Pancreas (tissue), 10 donors: ENCODE data around the gene CYP2U1. TPM values are rescaled to one million over a fixed set of nuclear protein-coding genes. Genes with fewer than 3 reads are reported as not detected.

ENCODE experiments used
- ATAC-seq, 4 donors: fragments of 200-7000 bp; cut with Tn5 transposase; one replicate each; pipeline versions ENCODE4 v1.8.0 to v1.9.1; 2020; ENCODE audit warnings: mild to moderate bottlenecking in 4 of 4, moderate library complexity in 4 of 4
- DNase-seq, 6 donors: peaks; one replicate each; pipeline ENCODE4 v3.0.0-alpha.2; 2020
- FAIRE-seq: peaks from 2 replicates; lab custom pipeline; 2012; peaks lifted over from hg19 to GRCh38; lab: Jason Lieb, UNC
- H3K27ac ChIP-seq, 4 donors: fragments of 200-600 bp; sonication (generic); 1 replicate in 3 of 4; 2 replicates in 1 of 4; pipeline versions ENCODE4 v1.5.0 to v1.8.0; 2020
- H3K27me3 ChIP-seq, 4 donors: fragments of 200-600 bp; one replicate each; pipeline ENCODE4 v1.8.0; 2021
- H3K36me3 ChIP-seq, 3 donors: fragments of 200-600 bp; sonication (generic) in 1 of 3; one replicate each; pipeline versions ENCODE4 v1.5.0 to v1.8.0; 2020 to 2021
- H3K4me1 ChIP-seq, 3 donors: fragments of 200-600 bp; one replicate each; pipeline ENCODE4 v1.8.0; 2021
- H3K4me3 ChIP-seq, 4 donors: fragments of 200-600 bp; sonication (generic) in 2 of 4; one replicate each; pipeline versions ENCODE4 v1.5.0 to v1.8.0; 2020 to 2021
- H3K9me3 ChIP-seq, 4 donors: fragments of 200-600 bp; one replicate each; pipeline ENCODE4 v1.8.0; 2021
- WGBS, 2 donors: extraction: QIAGEN DNeasy Blood & Tissue Kit; methylation state at CpG; one replicate each; pipeline ENCODE4 v1.1.7; 2013; 5-methylcytosine and 5-hydroxymethylcytosine counted together
- intact Hi-C, 3 donors: fragments of 100-400 bp; cut with DNase I; formaldehyde crosslinking; loops; one replicate each; pipeline versions ENCODE4 v1.11.1 to v1.14.2; 2022
- polyA plus RNA-seq, 2 donors: library from polyadenylated mRNA; stranded (reverse); fragments of 200-250 nt; gene quantifications; one replicate each; pipeline ENCODE4 v1.2.3, GENCODE V29; 2013
- total RNA-seq, 6 donors: library from RNA; stranded (reverse); fragmentation: NEBNext Ultra II Directional in 4 of 6; extraction: Animal tissue kit (Norgen Biotek cat#: 25700) in 4 of 6; gene quantifications; one replicate each; pipeline versions ENCODE4 v1.2.1 to v1.2.4, GENCODE V29; 2021 to 2023
- TF ChIP-seq, protein P1 (sequence below), 4 donors: fragments of 200-600 bp; sonication (generic) in 3 of 4; IDR thresholded peaks; one replicate each; pipeline versions ENCODE4 v1.5.0 to v1.8.0; 2021; ENCODE audit warnings: antibody characterized with exemption in 4 of 4
- donor health status: healthy with polysubstance abuse.
- donor health status: DM: no; HTN: no; CAD: no; lungs with moderate emphysema.
- donor health status: DM: no; HTN: no; CAD: no.
- donor health status: control.
- donor health status: control.
- donor health status: Bipolar disorder and iron deficiency.
- donor health status: DM: yes; HTN: yes; CAD: no.
- donor health status: DM: no; HTN: no; CAD: no.
- donor health status: DM: no; HTN: no; CAD: no.
- donor health status: DM: yes; HTN: yes; CAD: no.

The CYP2U1 gene
- total and polyA plus RNA-seq, 8 donors, result 0.92 to 5.0 (median 1.6) TPM

DNA sequence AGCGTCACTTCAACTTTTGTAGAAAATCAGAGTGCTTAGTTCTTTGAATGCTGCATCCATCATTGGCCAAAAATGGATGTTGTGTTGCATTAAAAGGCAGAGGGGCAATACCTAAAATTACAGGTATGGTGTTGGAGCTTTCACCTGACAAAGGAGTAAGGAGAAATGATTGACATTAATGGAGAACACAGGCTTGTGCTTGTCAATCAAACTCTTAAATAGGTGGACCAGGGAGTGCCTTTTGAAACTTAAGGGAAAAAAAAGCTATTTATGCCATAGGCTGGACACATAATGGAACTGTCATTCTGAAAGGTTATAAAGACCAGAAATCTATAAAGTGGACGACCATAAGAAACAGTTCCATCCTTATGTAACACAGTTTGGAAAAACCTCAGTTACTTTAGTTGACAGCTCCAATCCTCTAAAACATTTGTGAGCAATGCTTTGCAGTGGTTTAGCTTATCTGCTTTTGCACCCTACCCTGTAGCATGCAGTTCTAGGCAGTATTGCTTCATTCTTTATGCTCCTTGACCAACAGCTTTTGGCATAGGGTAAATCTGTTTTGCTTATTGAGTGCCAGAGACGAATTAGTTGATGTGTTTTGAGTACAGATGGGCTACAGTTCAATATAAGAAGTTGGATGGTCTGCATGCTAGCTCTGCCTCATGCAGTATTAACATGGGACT lies 60.7 kb downstream of the CYP2U1 start:
- Histone ChIP-seq H3K27ac (peak overlapping the region in 1 of 4 donors; percentile 2), H3K9me3 (no peaks in the 10 kb centered on the region), H3K4me3 (peak overlapping the region in 1 of 4 donors; percentile 61), H3K27me3 (no peaks in the 10 kb centered on the region), H3K4me1 (peaks cover 8 to 46% (median 19%) of the 10 kb centered on the region in 3 donors), H3K36me3 (no peaks in the 10 kb centered on the region)
- 57 to 60% methylated on average over 3 of the region's 3 CpGs for WGBS, 2 donors
- TF ChIP-seq, protein P1, sequence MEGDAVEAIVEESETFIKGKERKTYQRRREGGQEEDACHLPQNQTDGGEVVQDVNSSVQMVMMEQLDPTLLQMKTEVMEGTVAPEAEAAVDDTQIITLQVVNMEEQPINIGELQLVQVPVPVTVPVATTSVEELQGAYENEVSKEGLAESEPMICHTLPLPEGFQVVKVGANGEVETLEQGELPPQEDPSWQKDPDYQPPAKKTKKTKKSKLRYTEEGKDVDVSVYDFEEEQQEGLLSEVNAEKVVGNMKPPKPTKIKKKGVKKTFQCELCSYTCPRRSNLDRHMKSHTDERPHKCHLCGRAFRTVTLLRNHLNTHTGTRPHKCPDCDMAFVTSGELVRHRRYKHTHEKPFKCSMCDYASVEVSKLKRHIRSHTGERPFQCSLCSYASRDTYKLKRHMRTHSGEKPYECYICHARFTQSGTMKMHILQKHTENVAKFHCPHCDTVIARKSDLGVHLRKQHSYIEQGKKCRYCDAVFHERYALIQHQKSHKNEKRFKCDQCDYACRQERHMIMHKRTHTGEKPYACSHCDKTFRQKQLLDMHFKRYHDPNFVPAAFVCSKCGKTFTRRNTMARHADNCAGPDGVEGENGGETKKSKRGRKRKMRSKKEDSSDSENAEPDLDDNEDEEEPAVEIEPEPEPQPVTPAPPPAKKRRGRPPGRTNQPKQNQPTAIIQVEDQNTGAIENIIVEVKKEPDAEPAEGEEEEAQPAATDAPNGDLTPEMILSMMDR (IDR thresholded peaks at IDR 0.05), result no peak
- no peak for ATAC-seq
- no peak for DNase-seq
- intact Hi-C loops, result no loop called here
- FAIRE-seq, result no peak

DNA sequence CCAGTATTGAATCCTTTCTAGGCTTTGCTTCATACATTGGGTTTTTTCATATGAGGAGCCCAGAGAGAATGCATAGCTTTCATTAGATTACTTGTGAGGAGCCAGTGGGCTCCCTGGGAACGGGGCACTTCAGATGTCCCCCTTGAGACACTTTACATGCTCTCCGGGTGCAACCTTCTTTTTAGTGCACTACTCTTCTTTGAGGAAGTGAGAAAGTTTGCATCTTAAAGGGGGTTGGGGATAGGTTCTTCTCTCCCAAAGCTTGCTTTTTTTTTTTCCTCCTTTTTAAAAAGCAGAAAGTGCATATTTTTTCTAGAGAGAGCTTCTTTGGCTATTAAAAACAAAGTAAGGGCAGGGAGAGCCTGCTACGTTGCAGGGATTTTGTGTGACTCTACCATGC lies 62.6 kb downstream of the CYP2U1 start:
- no peak for FAIRE-seq
- no peaks in the 10 kb centered on the region for H3K9me3 ChIP-seq
- WGBS, 2 donors, result 56 to 63% methylated on average over 3 of the region's 3 CpGs
- H3K4me3 ChIP-seq, result no peak overlapping the region
- H3K27ac ChIP-seq, result no peak overlapping the region
- H3K36me3 ChIP-seq, result no peaks in the 10 kb centered on the region
- ATAC-seq, result no peak
- H3K27me3 ChIP-seq, result no peaks in the 10 kb centered on the region
- intact Hi-C loops, result no loop called here
- TF ChIP-seq, protein P1 (IDR thresholded peaks at IDR 0.05), result no peak
- H3K4me1 ChIP-seq, result peaks cover 8 to 32% (median 23%) of the 10 kb centered on the region in 3 donors
- no peak for DNase-seq

DNA sequence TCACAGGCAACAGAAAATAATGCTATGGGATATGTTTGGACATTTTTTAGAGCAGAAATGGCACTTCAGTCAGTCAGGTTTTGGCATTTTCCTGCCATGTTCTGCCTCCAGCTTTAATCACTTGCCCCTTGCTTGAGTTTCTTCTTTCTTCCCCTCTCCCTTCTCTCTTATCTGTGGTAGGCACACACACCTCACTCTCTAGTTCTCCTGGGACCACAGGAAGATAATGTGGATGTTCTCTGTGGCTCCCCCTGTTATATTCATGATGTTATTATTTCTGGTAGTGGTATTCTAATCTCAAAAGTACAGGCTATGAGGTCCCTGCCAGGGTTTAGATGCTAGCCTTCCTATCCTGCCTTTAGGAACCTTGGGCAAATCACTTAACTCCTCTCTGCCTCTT lies 63.5 kb downstream of the CYP2U1 start:
- intact Hi-C loops, result no loop called here
- ATAC-seq, result no peak

DNA sequence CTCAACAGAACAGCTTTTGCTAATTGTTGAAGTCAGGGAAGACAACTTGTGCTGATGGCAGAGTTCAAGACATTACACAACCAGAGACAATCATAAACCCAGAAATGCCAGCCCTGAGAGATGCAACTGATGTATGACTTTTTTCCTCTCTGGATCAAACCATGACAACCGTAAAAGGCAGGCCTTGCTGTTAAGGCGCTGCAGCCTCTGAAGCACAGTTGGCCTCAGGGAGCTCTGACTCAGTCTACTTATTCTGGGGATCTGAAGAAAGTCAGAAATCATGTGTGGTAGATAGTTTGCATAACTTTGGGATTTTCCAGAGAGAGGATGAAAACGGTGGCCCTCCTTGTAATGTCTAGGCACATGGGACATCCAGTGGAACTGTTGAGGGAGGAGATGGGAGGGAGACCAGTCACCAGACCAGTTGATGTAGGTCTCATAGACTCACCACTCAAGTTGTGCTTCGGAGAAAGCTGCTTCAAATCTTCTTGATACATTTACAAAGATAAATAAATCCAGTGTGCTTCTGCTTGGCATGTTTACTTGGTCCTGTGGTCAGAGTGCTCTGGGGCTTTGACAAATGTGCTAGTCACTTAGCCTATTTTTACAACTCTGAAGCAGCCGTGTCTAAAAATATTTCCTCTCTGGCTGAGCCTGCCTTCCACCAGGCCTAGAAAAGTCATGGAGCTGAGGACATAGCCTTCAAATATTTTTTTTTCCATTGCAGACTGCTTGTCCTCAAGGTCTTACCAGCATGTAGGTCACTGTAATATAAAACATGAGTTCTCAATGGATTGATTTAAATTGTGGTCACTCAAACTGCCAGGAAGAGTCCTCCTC lies 65.8 kb downstream of the CYP2U1 start:
- no peaks in the 10 kb centered on the region for H3K27me3 ChIP-seq
- H3K4me3 ChIP-seq, result no peak overlapping the region
- TF ChIP-seq, protein P1 (IDR thresholded peaks at IDR 0.05), result no peak
- H3K27ac ChIP-seq, result no peak overlapping the region
- H3K36me3 ChIP-seq, result no peaks in the 10 kb centered on the region
- FAIRE-seq (no peak), ATAC-seq (peak; percentile 35 to 69 (median 61)), DNase-seq (no peak)
- intact Hi-C loops, result no loop called here
- H3K4me1 ChIP-seq, result peaks cover 8 to 17% (median 12%) of the 10 kb centered on the region in 3 donors
- WGBS, 2 donors, result 65 to 71% methylated on average over 5 of the region's 5 CpGs
- H3K9me3 ChIP-seq, result no peaks in the 10 kb centered on the region

More for the DNA sequence above, 63.5 kb downstream of the CYP2U1 start:
- no peak for FAIRE-seq
- DNase-seq, result no peak
- TF ChIP-seq, protein P1 (IDR thresholded peaks at IDR 0.05), result no peak
- Histone ChIP-seq H3K4me3 (no peak overlapping the region), H3K27me3 (no peaks in the 10 kb centered on the region), H3K4me1 (peaks cover 8 to 32% (median 23%) of the 10 kb centered on the region in 3 donors), H3K27ac (no peak overlapping the region), H3K9me3 (no peaks in the 10 kb centered on the region), H3K36me3 (no peaks in the 10 kb centered on the region)
